Mammary epithelial cell (primary cell): Measurements from ENCODE around the gene MYCBP.

Experiments
- EZH2 ChIP-seq: IDR thresholded peaks from 2 replicates; pipeline ENCODE4 v1.6.1; 2012; ENCODE audit warnings: low read length, inconsistent platforms, borderline replicate concordance
- TF ChIP-seq, protein P1 (sequence below), 2 donors: IDR thresholded peaks in 1 of 2; conservative IDR thresholded peaks in 1 of 2; 2 replicates each; pipeline ENCODE4 v1.5.1; 2011 to 2012; ENCODE audit warnings: inconsistent platforms in 2 of 2, low read length in 2 of 2, mild to moderate bottlenecking in 2 of 2, control low read depth in 1 of 2, low read depth in 1 of 2; ENCODE audit not compliant: insufficient read depth in 1 of 2; ENCODE audit errors: extremely low read depth in 1 of 2

DNA sequence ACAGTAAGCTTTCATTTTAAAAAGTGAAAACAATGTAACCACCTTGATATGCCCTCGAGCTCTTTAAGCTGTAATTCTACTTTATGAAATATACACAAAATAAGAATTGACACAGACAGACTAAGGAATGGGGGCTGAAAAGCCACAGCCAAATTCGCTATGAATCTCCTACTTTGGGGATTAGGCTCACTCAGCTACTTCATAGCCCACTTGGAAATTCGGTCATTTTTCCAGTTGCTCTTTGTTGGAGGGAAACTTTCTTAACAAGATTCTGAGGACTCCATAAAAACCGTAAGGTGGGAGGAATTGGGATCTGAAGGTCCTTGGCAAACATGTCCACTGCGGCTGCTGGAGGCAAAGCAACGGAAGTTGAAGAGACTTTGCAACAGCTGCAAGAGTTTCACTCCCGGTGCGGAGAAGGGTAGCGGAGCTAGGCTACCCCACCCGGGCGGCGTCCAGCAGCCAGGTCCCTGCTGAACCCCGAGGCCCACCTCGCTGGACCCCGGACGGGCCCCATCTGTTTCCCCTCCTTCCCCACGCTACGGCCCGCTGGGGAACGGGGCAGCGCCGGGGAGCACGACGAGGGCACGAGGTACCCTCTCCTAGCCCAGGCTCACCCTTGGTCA, 634 bp downstream of the MYCBP start:
- TF ChIP-seq, protein P1, sequence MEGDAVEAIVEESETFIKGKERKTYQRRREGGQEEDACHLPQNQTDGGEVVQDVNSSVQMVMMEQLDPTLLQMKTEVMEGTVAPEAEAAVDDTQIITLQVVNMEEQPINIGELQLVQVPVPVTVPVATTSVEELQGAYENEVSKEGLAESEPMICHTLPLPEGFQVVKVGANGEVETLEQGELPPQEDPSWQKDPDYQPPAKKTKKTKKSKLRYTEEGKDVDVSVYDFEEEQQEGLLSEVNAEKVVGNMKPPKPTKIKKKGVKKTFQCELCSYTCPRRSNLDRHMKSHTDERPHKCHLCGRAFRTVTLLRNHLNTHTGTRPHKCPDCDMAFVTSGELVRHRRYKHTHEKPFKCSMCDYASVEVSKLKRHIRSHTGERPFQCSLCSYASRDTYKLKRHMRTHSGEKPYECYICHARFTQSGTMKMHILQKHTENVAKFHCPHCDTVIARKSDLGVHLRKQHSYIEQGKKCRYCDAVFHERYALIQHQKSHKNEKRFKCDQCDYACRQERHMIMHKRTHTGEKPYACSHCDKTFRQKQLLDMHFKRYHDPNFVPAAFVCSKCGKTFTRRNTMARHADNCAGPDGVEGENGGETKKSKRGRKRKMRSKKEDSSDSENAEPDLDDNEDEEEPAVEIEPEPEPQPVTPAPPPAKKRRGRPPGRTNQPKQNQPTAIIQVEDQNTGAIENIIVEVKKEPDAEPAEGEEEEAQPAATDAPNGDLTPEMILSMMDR (conservative IDR thresholded peaks at IDR 0.05 in 1 of 2, IDR thresholded peaks at IDR 0.05 in 1 of 2; ENCODE audit: extremely low read depth in 1 of 2, insufficient read depth in 1 of 2, low read depth in 1 of 2, low read length in 2 of 2) = no peak
- TF ChIP-seq EZH2 = no peak
